H9 (cell line): ENCODE results near the gene CARD8. TPM values are rescaled to one million over a fixed set of nuclear protein-coding genes. Genes with fewer than 3 reads are reported as not detected.

ENCODE experiments used
- DNase-seq: peaks from one replicate; pipeline ENCODE4 v3.0.0-alpha.2; 2017
- H2AFZ ChIP-seq: one replicate; pipeline ENCODE4 v1.6.1; 2013; ENCODE audit warnings: mild to moderate bottlenecking, low read length, control low read depth, moderate library complexity
- H2AK5ac ChIP-seq: 2 replicates; pipeline ENCODE4 v1.6.1; 2013; ENCODE audit warnings: low read length, control low read depth, mixed read lengths; ENCODE audit not compliant: insufficient read length
- H2BK120ac ChIP-seq: one replicate; pipeline ENCODE4 v1.6.1; 2013; ENCODE audit warnings: low read depth, mild to moderate bottlenecking, low read length, control low read depth, inconsistent platforms; ENCODE audit not compliant: poor library complexity, severe bottlenecking
- H2BK12ac ChIP-seq: 2 replicates; pipeline ENCODE4 v1.6.1; 2013; ENCODE audit warnings: low read length, control low read depth, mixed read lengths, low read depth; ENCODE audit not compliant: insufficient read length
- H2BK15ac ChIP-seq: 2 replicates; pipeline ENCODE4 v1.6.1; 2013; ENCODE audit warnings: low read depth, low read length, control low read depth
- H2BK20ac ChIP-seq: one replicate; pipeline ENCODE4 v1.6.1; 2013; ENCODE audit warnings: low read depth, mild to moderate bottlenecking, low read length, control low read depth, inconsistent platforms; ENCODE audit not compliant: poor library complexity, severe bottlenecking
- H2BK5ac ChIP-seq: 2 replicates; pipeline ENCODE4 v1.6.1; 2013; ENCODE audit warnings: low read length, control low read depth, mixed read lengths; ENCODE audit not compliant: insufficient read length
- H3K14ac ChIP-seq: 2 replicates; pipeline ENCODE4 v1.6.1; 2013; ENCODE audit warnings: low read length, control low read depth; ENCODE audit not compliant: insufficient read depth
- H3K18ac ChIP-seq: 2 replicates; pipeline ENCODE4 v1.6.1; 2013; ENCODE audit warnings: low read depth, mild to moderate bottlenecking, mixed read lengths, low read length, control low read depth; ENCODE audit not compliant: insufficient read length
- H3K23ac ChIP-seq: 2 replicates; pipeline ENCODE4 v1.6.1; 2013; ENCODE audit warnings: low read length, control low read depth, mixed read lengths, low read depth; ENCODE audit not compliant: insufficient read length
- H3K23me2 ChIP-seq: 2 replicates; pipeline ENCODE4 v1.6.1; 2013; ENCODE audit warnings: low read depth, mild to moderate bottlenecking, mixed read lengths, low read length, control low read depth; ENCODE audit not compliant: insufficient read length, poor library complexity, severe bottlenecking
- H3K27ac ChIP-seq: 2 replicates; pipeline ENCODE4 v1.5.1; 2013; ENCODE audit warnings: low read length, control low read depth, mixed read lengths, low read depth; ENCODE audit not compliant: insufficient read length
- H3K27me3 ChIP-seq: 2 replicates; pipeline ENCODE4 v1.6.1; 2013; ENCODE audit warnings: low read length, control low read depth, inconsistent platforms; ENCODE audit not compliant: insufficient read depth
- H3K4ac ChIP-seq: 2 replicates; pipeline ENCODE4 v1.6.1; 2013; ENCODE audit warnings: low read depth, mild to moderate bottlenecking, control low read depth, inconsistent platforms, low read length, moderate library complexity
- H3K4me1 ChIP-seq: 2 replicates; pipeline ENCODE4 v1.6.1; 2013; ENCODE audit warnings: low read length, control low read depth, inconsistent platforms; ENCODE audit not compliant: insufficient read depth
- H3K4me2 ChIP-seq: 2 replicates; pipeline ENCODE4 v1.6.1; 2013; ENCODE audit warnings: low read length, control low read depth, mixed read lengths; ENCODE audit not compliant: insufficient read length, insufficient read depth
- H3K56ac ChIP-seq: 2 replicates; pipeline ENCODE4 v1.6.1; 2013; ENCODE audit warnings: low read depth, mild to moderate bottlenecking, mixed read lengths, low read length, control low read depth; ENCODE audit not compliant: insufficient read length
- H3K79me1 ChIP-seq: 2 replicates; pipeline ENCODE4 v1.6.1; 2013; ENCODE audit warnings: low read depth, mild to moderate bottlenecking, moderate library complexity, low read length, control low read depth, inconsistent platforms; ENCODE audit not compliant: insufficient read depth, poor library complexity, severe bottlenecking
- H3K79me2 ChIP-seq: 2 replicates; pipeline ENCODE4 v1.6.1; 2013; ENCODE audit warnings: low read length, control low read depth, inconsistent platforms; ENCODE audit not compliant: insufficient read depth
- H3K9ac ChIP-seq: 2 replicates; pipeline ENCODE4 v1.6.1; 2013; ENCODE audit warnings: low read length, control low read depth, mixed read lengths; ENCODE audit not compliant: insufficient read length; ENCODE audit errors: extremely low read depth
- H3K9me3 ChIP-seq: one replicate; pipeline ENCODE4 v1.6.1; 2013; ENCODE audit warnings: low read depth, low read length, inconsistent platforms; ENCODE audit not compliant: control insufficient read depth
- H3T11ph ChIP-seq: one replicate; pipeline ENCODE4 v1.6.1; 2013; ENCODE audit warnings: mild to moderate bottlenecking, low read length, control low read depth, inconsistent platforms
- H4K20me1 ChIP-seq: one replicate; pipeline ENCODE4 v1.6.1; 2013; ENCODE audit not compliant: control insufficient read depth, insufficient read length, insufficient read depth
- H4K5ac ChIP-seq: 2 replicates; pipeline ENCODE4 v1.6.1; 2013; ENCODE audit warnings: low read depth, mild to moderate bottlenecking, mixed read lengths, low read length, control low read depth; ENCODE audit not compliant: insufficient read length
- H4K8ac ChIP-seq: replicated peaks from 2 replicates; pipeline ENCODE4 v1.6.1; 2013; ENCODE audit warnings: low read length, control low read depth, mixed read lengths, low read depth; ENCODE audit not compliant: insufficient read length
- H4K91ac ChIP-seq: 2 replicates; pipeline ENCODE4 v1.6.1; 2013; ENCODE audit warnings: low read depth, mild to moderate bottlenecking, moderate library complexity, mixed read lengths, low read length, control low read depth; ENCODE audit not compliant: insufficient read length
- H3K27ac Mint-ChIP-seq, 3 experiments: 2 replicates in 2 of 3; 3 replicates in 1 of 3; pipeline ENCODE4 v1.8.0; 2020 to 2021; ENCODE audit warnings: mixed read lengths in 3 of 3, mild to moderate bottlenecking in 1 of 3, moderate library complexity in 1 of 3
- H3K27me3 Mint-ChIP-seq: 2 replicates; pipeline ENCODE4 v1.8.0; 2021; ENCODE audit warnings: low read depth, mild to moderate bottlenecking, moderate library complexity, mixed read lengths
- H3K36me3 Mint-ChIP-seq, 3 experiments: 2 replicates in 2 of 3; 3 replicates in 1 of 3; pipeline ENCODE4 v1.8.0; 2020 to 2021; ENCODE audit warnings: low read depth in 3 of 3, mixed read lengths in 3 of 3; ENCODE audit not compliant: insufficient read depth in 1 of 3
- H3K4me1 Mint-ChIP-seq, 2 experiments: 2 replicates each; pipeline ENCODE4 v1.8.0; 2020; ENCODE audit warnings: mixed read lengths in 2 of 2
- H3K4me3 Mint-ChIP-seq, 2 experiments: 2 replicates in 1 of 2; 3 replicates in 1 of 2; pipeline ENCODE4 v1.8.0; 2020 to 2021; ENCODE audit warnings: mild to moderate bottlenecking in 2 of 2, mixed read lengths in 2 of 2, moderate library complexity in 1 of 2
- H3K9me3 Mint-ChIP-seq, 2 experiments: 2 replicates in 1 of 2; 3 replicates in 1 of 2; pipeline ENCODE4 v1.8.0; 2020; ENCODE audit warnings: mild to moderate bottlenecking in 2 of 2, mixed read lengths in 2 of 2, moderate library complexity in 1 of 2
- WGBS: extraction: QIAGEN DNeasy Blood & Tissue Kit; methylation state at CpG from one replicate; pipeline ENCODE4 v1.1.7; 2013; ENCODE audit warnings: missing lambda C conversion rate, low lambda C conversion rate, mixed read lengths; ENCODE audit not compliant: insufficient read length; ENCODE audit errors: extremely low coverage; 5-methylcytosine and 5-hydroxymethylcytosine counted together
- total RNA-seq: library from RNA; stranded (reverse); gene quantifications from 2 replicates; pipeline ENCODE4 v1.2.1, GENCODE V29; 2021
- TF ChIP-seq, protein P1 (sequence below): fragments of 200-600 bp; sonication (generic); conservative IDR thresholded peaks from 3 replicates; pipeline ENCODE4 v1.8.0; 2021; ENCODE audit warnings: antibody characterized with exemption, mild to moderate bottlenecking

CARD8 gene
- total RNA-seq, 1 experiment from 2014 or later = 21.0 TPM

- Histone ChIP-seq H4K20me1 (no peaks in the 10 kb centered on the region), H3K4me2 (no peak overlapping the region), H3K14ac (no peak overlapping the region), H3K27ac (no peak overlapping the region), H2BK20ac (no peak overlapping the region), H2AK5ac (no peak overlapping the region), H2BK120ac (no peak overlapping the region), H3K23ac (no peak overlapping the region), H2BK12ac (no peak overlapping the region), H3K4ac (no peak overlapping the region), H4K91ac (no peak overlapping the region), H3K9me3 (no peaks in the 10 kb centered on the region), H3T11ph (no peak overlapping the region), H2BK15ac (no peak overlapping the region), H3K79me1 (no peaks in the 10 kb centered on the region), H4K8ac (no peak overlapping the region), H3K9ac (no peak overlapping the region), H3K23me2 (no peaks in the 10 kb centered on the region), H3K27me3 (no peaks in the 10 kb centered on the region), H3K79me2 (no peaks in the 10 kb centered on the region), H2BK5ac (no peak overlapping the region), H2AFZ (no peak overlapping the region), H4K5ac (no peak overlapping the region), H3K4me1 (no peaks in the 10 kb centered on the region), H3K56ac (no peak overlapping the region), H3K18ac (no peak overlapping the region)
- Mint-ChIP-seq H3K27ac (no peak overlapping the region), H3K9me3 (no peaks in the 10 kb centered on the region), H3K4me3 (no peak overlapping the region), H3K4me1 (peaks cover 0 to 3% of the 10 kb centered on the region in 2 experiments; a peak in 2 of 4 replicates), H3K27me3 (no peaks in the 10 kb centered on the region), H3K36me3 (peaks cover 4 to 25% (median 19%) of the 10 kb centered on the region in 3 experiments; a peak in 5 of 7 replicates)
- DNase-seq = no peak
- TF ChIP-seq, protein P1, sequence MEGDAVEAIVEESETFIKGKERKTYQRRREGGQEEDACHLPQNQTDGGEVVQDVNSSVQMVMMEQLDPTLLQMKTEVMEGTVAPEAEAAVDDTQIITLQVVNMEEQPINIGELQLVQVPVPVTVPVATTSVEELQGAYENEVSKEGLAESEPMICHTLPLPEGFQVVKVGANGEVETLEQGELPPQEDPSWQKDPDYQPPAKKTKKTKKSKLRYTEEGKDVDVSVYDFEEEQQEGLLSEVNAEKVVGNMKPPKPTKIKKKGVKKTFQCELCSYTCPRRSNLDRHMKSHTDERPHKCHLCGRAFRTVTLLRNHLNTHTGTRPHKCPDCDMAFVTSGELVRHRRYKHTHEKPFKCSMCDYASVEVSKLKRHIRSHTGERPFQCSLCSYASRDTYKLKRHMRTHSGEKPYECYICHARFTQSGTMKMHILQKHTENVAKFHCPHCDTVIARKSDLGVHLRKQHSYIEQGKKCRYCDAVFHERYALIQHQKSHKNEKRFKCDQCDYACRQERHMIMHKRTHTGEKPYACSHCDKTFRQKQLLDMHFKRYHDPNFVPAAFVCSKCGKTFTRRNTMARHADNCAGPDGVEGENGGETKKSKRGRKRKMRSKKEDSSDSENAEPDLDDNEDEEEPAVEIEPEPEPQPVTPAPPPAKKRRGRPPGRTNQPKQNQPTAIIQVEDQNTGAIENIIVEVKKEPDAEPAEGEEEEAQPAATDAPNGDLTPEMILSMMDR = no peak
- WGBS = no CpG with 5 or more reads among the region's 9 CpGs
Observed at GRCh38 chr19:48239582-48240141, 16.1 kb downstream of the CARD8 start.
